Measurements from ENCODE around the gene CELF5.

DNA sequence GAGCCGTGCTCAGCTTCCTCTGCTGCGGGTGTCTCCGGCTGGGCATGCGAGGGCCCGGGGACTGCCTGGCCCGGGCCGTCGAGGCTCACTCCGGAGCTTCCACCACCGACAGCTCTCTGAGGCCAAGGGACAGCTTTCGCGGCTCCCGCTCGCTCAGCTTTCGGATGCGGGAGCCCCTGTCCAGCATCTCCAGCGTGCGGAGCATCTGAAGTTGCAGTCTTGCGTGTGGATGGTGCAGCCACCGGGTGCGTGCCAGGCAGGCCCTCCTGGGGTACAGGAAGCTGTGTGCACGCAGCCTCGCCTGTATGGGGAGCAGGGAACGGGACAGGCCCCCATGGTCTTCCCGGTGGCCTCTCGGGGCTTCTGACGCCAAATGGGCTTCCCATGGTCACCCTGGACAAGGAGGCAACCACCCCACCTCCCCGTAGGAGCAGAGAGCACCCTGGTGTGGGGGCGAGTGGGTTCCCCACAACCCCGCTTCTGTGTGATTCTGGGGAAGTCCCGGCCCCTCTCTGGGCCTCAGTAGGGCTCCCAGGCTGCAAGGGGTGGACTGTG lies 44.6 kb upstream of the CELF5 start:
- TF ChIP-seq POLR2A (IDR thresholded peaks at IDR 0.05), result no peak
- no peak for TF ChIP-seq CTCF (IDR thresholded peaks at IDR 0.05)

All from transverse colon (tissue), 3 donors.